Activated CD4-positive, alpha-beta T cell treated with anti-CD3 and anti-CD28 coated beads, Interleukin-2, amount 50 U/mL, for 24 hours (primary cell): Measurements from ENCODE around the gene USP36.

Source experiments
- DNase-seq, 2 donors: peaks; one replicate each; pipeline ENCODE4 v3.0.0-alpha.2; 2020; ENCODE audit warnings: low read depth in 1 of 2, low spot score in 1 of 2

USP36 gene

DNA sequence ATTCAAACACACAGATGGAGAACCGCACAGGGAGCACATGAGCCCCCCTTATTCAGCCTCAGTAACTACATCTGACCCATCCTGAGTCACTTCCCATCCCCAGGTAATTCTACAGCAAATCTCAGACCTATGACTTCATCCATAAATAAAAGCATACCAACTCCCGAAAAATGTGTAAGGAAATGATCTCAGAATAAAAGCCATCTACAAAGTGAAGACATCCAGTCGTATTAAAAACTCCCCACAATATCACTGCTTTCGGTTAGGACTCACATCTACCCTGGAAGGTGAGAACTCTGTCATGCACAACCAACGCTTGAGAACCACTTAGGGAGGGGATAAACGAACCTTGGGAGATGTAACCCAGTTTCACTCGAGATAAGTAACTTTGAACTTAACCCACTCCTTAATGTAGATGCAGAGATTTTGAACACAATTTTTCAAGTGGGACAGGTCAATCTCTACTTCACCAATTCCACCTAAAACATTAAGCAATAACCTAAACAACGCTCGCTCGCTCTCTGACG is 1.3 kb downstream of the USP36 start:
- no peak for DNase-seq

DNA sequence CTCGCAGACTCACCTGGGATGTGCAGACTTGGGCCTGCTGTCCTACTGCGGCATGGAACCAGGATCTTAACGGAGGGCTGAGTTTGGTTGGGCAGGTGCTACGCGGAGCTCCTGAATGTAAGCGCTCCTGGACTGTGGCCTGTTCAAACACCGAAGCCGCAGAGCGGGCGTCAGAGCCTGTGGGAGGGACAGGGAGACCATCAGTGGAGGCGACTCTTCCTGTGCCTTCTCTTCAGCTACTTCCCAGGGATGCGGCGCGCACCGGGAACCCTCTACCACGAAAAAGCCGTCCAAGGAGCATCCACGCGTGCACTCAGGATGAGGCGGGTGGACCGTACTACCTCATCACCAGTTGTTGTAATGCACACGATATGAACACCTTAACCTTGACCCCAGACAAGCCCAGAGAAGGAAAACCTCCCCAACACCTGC is 2.0 kb downstream of the USP36 start:
- no peak for DNase-seq

DNA sequence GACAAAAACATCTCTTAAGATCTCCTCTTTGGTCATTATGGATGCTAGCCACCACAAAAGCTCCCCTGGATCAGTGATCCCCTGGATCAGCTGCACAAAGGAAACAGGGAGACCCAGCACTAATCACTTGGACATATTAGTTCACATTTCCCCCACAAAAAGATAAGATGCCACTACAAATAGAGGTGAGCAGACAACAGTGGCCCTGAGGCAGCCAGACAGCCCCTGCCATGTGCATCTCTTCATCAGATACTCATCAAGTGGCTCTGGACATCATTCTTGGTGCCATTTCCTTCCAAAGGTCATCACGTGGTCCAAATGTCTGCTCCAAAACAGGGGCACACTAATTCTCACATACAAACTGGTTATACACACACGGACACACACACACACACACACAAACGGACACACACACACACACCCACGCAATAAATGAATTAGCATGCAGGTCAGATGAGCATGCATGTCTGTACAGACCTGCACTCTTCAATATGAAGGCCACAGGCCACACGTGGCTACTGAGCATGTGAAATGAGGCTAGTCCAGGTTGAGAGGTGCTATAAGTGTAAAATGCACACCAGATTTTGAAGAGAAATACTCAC is 4.1 kb downstream of the USP36 start:
- DNase-seq = no peak

DNA sequence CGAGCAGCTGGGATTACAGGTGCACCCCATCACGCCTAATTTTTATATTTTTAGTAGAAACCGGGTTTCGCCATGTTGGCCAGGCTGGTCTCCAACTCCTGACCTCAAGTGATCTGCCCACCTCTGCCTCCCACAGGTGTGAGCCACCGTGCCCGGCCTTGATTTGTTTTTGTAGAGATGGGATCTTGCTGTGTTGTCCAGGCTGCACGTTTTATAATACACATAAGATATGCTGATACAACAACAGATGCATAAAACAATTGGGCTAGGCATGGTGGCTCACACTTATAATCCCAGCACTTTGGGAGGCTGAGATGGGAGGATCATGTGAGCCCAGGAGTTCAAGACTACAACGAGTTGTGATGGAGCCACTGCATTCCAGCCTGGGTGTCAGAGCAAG is 6.0 kb downstream of the USP36 start:
- no peak for DNase-seq

DNA sequence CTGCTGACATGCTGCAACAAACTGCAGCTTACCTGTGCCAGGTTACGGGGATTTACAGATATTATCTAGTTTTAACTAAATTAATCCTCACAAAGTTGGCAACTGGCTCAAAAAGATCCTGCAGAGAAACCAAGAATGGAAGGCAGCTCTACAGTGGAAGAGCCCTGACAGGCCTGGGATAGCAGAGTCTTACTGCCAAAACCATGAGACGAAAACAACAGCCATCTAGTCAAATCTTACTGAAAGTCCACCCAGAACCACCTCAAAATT is 8.1 kb downstream of the USP36 start:
- DNase-seq = no peak

DNA sequence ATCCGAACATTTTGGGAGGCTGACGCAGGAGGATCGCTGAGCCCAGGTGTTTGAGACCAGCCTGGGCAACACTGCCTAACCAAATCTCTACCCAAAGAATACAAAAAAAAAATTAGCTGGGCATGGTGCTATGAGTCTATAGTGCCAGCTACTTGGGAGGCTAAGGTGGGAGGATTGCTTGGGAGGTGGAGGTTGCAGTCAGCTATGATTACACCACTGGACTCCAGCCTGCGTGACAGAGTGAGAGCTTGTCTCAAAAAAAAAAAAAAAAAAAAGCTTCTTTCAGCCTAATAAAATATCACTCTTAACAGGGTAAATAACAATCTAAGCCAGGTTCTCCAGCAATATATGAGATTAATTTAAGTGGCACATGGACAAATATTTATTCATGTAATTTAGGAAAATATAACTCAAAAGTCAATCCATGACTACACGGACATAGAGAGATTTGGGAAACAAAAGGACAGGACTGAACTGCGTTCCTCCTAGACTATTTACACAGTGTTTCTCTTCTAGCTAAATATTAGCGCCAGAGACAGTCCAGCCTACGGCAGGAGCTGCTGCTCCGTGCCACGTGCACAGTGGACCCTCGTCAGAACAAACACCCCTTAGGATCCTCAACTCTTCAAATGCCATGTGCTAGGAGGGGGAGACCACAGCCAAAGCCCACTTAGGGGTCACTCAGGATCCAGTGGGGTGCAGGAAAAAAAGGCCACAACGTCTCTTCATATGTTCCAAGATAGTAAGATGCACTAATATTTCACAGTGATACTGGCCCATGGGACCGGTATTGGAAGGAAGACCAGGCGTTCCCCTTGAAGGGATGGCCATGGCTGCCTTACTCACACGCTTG is 8.7 kb downstream of the USP36 start:
- DNase-seq = no peak

DNA sequence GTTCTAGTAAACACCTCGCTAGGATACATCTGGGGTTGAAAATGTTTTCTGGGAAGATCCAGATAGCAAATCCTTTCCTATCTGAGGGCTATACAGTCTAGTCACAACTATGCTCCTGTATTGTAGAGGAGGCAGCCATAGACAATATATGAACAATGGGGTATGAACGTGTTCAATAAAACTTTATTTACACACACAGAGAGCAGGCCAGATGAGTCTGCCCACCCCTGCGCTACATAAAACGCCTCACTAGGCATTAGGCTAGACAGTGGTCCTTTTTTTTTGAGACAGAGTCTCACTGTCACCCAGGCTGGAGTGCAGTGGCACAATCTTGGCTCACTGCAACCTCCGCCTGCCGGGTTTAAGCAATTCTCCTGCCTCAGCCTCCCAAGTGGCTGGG is 11.1 kb downstream of the USP36 start:
- DNase-seq = no peak

DNA sequence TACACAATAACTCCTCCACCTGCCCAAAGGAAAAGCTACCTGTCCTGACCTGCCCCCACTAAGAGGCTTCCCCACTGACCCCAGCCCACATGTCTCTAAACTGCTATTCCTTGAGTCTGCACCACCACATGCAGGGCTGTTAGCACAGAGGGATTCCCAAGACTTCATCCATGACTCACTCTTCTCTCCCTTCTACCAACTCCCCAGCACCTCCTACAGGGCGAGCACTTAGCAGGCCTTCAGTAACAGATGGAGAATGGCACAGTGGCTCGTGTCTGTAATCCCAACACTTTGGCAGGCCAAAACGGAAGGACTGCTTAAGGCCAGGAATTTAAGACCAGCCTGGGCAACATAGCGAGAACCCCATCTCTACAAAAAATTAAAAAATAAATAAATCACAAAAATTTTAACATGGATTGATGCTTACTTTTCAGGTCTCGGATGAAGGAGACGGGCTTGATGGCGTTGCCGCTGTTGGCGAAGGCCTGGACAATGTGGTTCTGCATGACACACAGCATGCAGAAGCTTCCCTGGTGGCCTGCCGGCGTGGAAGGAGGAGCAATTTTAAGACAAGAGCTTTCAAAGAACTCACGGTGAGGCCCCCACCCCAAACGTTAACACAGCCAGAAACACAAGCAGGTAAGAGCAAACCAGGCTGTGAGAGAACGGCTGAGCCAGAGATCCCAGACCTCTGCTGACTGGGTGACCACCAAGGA is 12.0 kb downstream of the USP36 start:
- no peak for DNase-seq

DNA sequence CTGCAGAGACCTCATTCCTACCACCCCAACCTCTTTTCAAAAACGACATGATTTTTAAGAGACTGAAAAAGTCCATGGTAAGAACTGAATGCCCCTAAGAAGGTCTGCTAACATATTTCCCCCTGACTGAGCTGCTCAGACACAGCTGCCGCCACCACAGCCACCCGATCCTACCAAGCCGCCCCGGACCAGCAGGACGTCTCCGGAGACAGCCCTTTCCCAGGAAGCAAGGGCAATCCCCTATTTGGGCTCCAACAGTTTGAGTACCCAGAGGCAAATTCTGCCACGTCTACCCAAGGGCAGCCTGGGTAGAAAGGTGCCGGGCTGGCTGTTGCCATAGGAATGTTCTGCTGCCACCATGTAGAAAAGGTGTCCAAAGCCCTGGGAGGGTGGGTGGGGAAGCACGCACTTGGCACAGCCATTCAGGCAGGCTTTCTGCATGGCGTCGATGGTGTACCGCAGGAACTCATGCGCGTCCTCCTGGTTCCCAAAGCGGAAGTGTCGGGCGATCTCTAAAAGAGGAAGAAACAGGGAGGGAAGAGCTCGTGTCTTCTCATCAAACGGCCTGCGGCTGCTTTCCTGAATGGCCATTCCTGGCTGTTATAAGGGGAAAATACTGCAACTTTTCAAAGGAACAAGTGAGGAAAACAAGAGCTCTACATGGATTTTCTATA is 13.6 kb downstream of the USP36 start:
- DNase-seq = no peak

DNA sequence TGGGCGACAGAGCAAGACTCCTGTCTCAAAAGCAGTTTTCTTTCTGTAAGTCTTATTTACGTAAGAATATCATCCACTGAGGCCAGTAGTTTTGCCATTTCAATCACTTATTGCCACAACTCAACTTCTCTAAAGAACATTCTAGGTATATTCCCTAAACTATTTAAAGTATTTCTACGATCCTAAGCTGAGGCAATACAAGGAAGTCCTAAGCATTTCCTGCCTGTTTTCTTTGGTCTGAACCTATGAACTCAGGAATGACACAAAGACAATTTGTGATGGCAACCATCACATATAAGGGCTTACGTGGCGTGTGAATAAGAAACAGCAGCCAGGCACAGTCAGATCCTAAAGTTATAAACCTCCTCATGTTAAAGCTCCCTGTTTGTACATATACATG is 14.2 kb downstream of the USP36 start:
- no peak for DNase-seq

DNA sequence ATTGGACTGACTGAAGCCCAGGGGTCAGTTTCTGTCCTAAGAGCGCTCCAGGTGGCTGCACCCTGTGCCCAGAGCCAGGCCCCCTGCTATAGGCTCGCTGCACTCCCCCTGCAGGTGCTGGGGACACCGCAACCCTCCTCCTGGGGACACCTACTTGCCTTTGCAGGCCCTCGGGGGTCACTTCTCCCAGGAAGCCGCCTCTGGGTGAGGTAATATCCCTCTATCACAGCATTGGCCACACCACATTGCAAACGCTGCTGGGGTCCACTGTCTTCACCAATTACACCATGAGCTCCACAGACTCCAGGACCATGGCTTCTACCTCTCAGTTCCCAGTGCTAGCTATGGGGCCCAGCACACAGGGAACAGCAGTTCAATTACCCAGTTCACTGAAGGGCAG is 14.9 kb downstream of the USP36 start:
- no peak for DNase-seq

DNA sequence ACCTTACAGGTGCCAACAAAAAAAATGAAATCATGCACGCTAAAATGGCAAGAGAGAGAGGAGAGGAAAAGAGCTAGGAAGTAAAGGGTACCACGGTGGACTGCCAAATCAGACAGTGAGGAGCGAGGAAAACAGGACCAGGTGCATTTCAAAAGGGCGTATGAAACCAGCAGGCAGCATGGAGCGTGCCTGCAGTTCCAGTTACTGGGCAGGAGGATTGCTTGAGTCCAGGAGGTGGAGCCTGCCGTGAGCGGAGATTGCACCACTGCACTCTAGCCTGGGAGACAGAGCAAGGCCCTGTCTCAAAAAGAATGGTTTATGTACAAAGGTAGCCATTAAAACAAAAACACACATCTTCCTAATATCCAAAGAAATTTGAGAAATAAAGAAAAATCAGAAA is 16.4 kb downstream of the USP36 start:
- DNase-seq = no peak

DNA sequence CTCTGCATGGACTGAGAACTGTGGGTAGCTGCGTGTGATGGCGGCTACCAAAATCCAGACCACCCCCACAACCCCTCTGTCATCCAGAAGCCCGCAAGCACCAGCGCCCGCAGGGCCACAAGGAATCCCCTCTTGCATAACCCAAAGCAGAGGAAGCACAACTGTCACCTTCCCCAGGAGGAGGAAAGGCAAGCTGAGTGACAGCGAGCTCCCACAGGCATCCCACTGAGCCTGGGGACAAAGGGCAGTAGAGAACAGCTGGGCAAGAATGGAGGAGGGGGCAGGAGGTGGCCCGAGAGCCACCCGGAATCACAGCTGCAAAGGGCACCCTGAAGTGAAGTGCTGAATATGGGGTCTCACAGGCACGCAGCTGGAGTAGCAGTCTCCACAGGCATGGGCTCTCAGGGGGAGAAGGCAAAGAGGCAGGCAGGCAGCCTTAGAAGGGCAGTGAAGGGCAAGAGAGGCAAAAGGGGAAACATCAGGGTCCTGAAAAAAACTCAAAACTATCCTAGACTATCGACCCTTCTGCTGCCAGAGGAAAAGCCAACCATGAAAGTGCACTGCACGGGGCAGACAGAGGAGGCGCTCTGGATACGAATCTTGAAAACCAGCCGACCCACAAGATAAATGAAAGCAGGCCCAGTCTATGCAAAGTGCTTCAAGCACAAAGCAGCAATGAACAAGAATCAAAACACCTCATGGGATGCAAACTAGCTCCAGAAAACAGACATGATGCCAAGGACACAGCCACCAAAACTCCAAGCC is 17.1 kb downstream of the USP36 start:
- no peak for DNase-seq

DNA sequence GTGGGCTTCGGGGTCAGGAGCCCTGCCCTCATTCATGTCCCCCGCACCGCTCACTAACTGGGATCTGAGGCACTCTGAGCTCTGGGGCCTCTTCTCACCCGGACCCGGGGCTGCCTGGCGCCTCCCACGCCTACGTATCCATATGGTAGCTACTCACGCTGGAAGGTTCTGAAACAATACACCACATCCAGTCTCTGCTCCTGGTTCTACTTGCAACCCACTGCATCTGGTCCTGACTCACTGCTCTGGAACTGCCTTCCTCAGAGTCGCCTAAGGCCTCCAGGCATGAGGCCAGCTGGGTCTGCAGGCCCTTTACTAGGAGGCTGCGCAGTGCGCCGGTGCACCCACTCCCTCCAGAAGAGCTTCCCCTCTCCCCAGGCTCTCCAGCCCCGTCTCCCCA is 18.1 kb downstream of the USP36 start:
- DNase-seq = no peak

DNA sequence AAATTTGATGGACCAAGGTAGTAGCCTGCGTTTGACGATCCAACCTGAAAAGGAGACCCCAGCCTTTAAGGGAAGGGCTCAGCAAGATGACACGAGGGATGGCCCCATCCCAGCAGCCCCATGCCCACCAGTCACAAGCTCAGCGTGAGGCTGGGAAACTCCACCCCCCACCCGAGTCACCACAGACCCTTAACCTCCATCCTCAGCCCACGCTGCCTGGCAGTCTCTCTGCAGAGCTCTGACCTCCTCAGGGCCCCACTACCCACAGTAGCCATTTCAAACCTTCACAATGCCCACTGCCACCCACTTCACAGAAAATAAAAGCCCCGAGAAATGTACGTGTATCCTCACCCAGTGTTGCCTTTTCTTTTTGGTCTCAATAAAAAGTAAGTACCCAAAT is 18.7 kb downstream of the USP36 start:
- DNase-seq = no peak

DNA sequence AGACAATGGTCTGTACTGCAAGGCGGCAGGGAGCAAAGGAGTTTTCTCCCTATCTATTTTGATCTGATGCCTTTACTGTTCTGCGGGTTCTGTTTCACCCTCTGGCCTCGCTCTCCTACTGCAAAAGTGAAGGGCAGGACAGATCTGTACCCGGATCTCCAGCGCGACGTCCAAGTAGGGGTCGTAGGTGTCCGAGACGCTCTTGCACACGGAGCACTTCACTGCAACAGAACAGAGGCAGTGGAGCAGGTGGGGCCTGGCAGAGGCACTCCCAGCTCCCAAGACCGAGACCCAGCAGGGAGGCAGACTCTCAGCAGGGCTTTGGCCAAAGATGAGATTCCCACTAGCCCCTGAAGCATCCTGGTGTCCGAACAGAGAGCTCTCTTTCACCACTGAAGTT is 19.8 kb downstream of the USP36 start:
- DNase-seq = no peak

DNA sequence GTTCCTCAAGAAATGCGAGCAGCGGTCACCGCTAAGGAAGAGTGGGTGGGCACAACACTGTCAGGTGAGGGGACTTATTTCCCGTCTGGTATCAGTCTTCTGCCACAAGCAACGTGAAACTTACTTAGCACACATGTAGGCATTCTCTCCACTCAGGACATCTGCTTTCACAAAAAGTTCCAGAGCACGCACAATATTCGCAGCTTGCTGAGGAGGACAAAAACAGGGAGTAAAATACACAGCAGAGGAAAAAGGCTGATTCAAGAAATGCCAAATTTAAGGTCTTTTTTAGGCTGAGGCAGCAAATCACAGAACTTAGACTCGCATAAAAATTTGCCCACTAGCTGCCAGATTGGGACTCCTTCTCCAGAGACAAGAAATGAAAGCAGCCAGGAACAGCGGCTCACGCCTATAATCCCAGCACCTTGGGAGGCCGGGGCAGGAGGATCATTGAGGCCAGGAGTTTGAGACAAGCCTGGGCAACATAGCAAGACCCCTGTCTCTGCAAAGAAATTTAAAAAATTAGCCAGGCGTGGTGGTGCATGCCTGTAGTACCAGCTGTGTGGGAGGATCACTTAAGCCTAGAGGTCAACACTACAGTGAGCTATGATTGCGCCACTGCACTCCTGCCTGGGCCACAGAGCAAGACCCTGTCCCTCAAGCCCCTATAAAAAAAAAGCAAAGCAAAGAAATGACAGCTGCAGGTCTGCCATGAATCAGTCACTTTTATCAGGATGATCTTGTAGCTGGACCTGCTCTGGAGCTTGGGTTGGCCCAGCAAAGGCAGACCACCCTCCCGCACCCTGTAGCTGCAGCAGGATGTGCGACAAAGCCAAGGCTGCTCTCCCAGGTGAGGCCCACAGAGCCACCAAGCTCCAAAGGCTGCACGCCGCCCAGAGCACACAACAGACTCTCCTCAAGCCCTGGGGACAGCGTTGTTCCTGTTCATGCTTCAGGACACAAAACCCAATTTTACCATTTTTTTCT is 20.5 kb downstream of the USP36 start:
- DNase-seq = no peak

DNA sequence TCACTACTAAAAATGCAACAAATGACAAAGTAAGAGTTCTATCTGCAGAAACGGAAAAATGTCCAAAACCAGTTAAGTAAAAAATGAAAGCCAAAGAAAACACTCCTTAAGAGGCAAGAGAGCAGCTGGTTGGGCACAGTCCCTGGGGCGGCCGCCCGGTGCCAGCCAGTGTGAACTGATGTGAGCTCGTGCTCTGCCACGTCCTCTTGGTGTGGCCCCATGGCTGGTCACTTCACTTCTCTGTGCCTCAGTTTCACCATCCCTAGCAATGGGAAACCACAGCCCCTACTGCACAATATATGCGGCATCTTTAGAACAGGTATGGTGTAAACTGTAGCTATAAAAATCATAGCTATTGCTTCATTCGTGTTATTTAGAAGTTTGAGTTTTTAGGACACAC is 21.2 kb downstream of the USP36 start:
- DNase-seq = no peak

DNA sequence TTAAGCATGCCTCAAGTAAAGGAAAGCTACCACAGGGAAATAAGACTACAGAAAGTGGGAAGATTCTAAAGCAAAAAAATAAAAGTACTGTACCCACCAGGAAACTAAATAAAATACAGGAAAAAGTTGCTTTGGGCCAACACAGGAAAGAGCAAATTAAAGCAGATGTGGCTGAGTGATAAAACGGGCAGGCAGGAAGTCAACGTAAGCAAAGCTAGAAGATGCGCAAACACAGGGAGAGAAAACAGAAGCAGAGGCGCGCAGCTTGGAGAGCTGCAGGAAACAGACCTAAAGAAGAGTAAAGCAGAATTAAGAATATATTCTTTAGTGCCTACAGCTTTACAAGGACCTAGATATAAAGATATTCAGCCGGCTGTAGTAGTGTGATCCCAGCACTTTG is 21.7 kb downstream of the USP36 start:
- DNase-seq = peak in 1 of 2 donors; percentile 30
